Ramos (cell line): ENCODE measurements around the gene INMT.

ENCODE experiments used
- in situ Hi-C: fragments of 300-500 bp; cut with MboI; formaldehyde crosslinking; loops from one replicate; pipeline ENCODE4 v1.14.3; 2022; ENCODE audit warnings: low sequenced_read_pairs; ENCODE audit not compliant: unreplicated experiment

INMT gene

GRCh38 chr7:30745261-30745941, 6.5 kb upstream of the INMT start:
- in situ Hi-C loops = no loop called here

- in situ Hi-C loops = no loop called here
These were observed 1.9 kb upstream of the INMT start for GRCh38 chr7:30750010-30750409.

GRCh38 chr7:30750683-30751650, 968 bp upstream of the INMT start:
- in situ Hi-C loops = no loop called here

- in situ Hi-C loops = no loop called here
These were observed 549 bp downstream of the INMT start for GRCh38 chr7:30752484-30752883.

- in situ Hi-C loops = no loop called here
These were observed 1.0 kb downstream of the INMT start for GRCh38 chr7:30752979-30753378.

GRCh38 chr7:30754315-30754877, 2.5 kb downstream of the INMT start:
- in situ Hi-C loops = no loop called here

- in situ Hi-C loops = no loop called here
These were observed 3.6 kb downstream of the INMT start for GRCh38 chr7:30755384-30756154.

- in situ Hi-C loops = no loop called here
These were observed 5.4 kb downstream of the INMT start for GRCh38 chr7:30757342-30757692.

GRCh38 chr7:30760514-30761213, 8.7 kb downstream of the INMT start:
- in situ Hi-C loops = no loop called here

GRCh38 chr7:30761214-30762156, 9.6 kb downstream of the INMT start:
- in situ Hi-C loops = no loop called here

- in situ Hi-C loops = no loop called here
These were observed 12.4 kb downstream of the INMT start for GRCh38 chr7:30764030-30764975.

GRCh38 chr7:30765408-30765807, 13.5 kb downstream of the INMT start:
- in situ Hi-C loops = no loop called here

- in situ Hi-C loops = no loop called here
These were observed 18.9 kb downstream of the INMT start for GRCh38 chr7:30770845-30771173.

- in situ Hi-C loops = no loop called here
These were observed 19.4 kb downstream of the INMT start, which contains the start of gene MINDY4 for GRCh38 chr7:30771174-30771879. TSS of gene MINDY4 (plus strand) at chr7:30771417. CDS start at chr7:30771494, 77 bp downstream.

GRCh38 chr7:30771880-30772425, 20.0 kb downstream of the INMT start:
- in situ Hi-C loops = no loop called here

GRCh38 chr7:30772984-30773383, 21.0 kb downstream of the INMT start:
- in situ Hi-C loops = no loop called here

- in situ Hi-C loops = no loop called here
These were observed 24.1 kb downstream of the INMT start for GRCh38 chr7:30775992-30776391.
